GM12878 (cell line): Measurements from ENCODE around the gene PGAM1. TPM values are rescaled to one million over a fixed set of nuclear protein-coding genes. Genes with fewer than 3 reads are reported as not detected.

ENCODE experiments used
- ATAC-seq: fragments of 200-7000 bp; cut with Tn5 transposase; 3 replicates; pipeline ENCODE4 v1.9.1; 2020; ENCODE audit warnings: mild to moderate bottlenecking, moderate library complexity
- BruUV-seq: library from RNA; stranded (reverse); fragments of 400-500 nt; replicated peaks from 2 replicates; lab custom pipeline; 2021; lab: Mats Ljungman, UMichigan
- CTCF ChIA-PET: fragments of 300-600 bp; sonication (Branson Sonifier 250); formaldehyde crosslinking; extraction: SDS; loops from one replicate; lab custom pipeline; 2021; ENCODE audit warnings: inconsistent platforms; lab: Yijun Ruan, JAX
- POLR2A ChIA-PET: fragments of 350-600 bp; formaldehyde crosslinking; extraction: SDS; loops from one replicate; lab custom pipeline; 2021; ENCODE audit warnings: inconsistent platforms; lab: Charles Lee
- RAD21 ChIA-PET: fragments of 300-600 bp; sonication (Branson Sonifier 250); formaldehyde crosslinking; loops from one replicate; lab custom pipeline; 2023; ENCODE audit warnings: antibody characterized with exemption; ENCODE audit not compliant: unreplicated experiment; lab: Charles Lee
- SMC1A ChIA-PET: fragments of 300-600 bp; sonication (Branson Sonifier 250); formaldehyde crosslinking; loops from one replicate; lab custom pipeline; 2023; ENCODE audit not compliant: unreplicated experiment, uncharacterized antibody; lab: Charles Lee
- DNase-seq: peaks from one replicate; pipeline ENCODE4 v3.0.0-alpha.2; 2011; ENCODE audit warnings: low read depth, low spot score
- FAIRE-seq: peaks from 3 replicates; lab custom pipeline; 2011; peaks lifted over from hg19 to GRCh38; lab: Jason Lieb, UNC
- H2AFZ ChIP-seq: 2 replicates; pipeline ENCODE4 v1.6.0; 2011; ENCODE audit warnings: low read depth, low read length, control low read depth; ENCODE audit not compliant: control insufficient read depth
- H3K27ac ChIP-seq: 2 replicates; pipeline ENCODE4 v1.5.1; 2011; ENCODE audit warnings: control low read depth; ENCODE audit not compliant: control insufficient read depth, insufficient read depth
- H3K27me3 ChIP-seq, 2 experiments: replicated peaks in 1 of 2; 2 replicates each; pipeline versions ENCODE4 v1.6.0 to v1.6.1; 2011; ENCODE audit warnings: low read length in 1 of 2; ENCODE audit not compliant: control insufficient read depth in 2 of 2, insufficient read depth in 2 of 2
- H3K36me3 ChIP-seq, 2 experiments: 2 replicates each; pipeline ENCODE4 v1.5.1; 2011; ENCODE audit warnings: low read length in 1 of 2; ENCODE audit not compliant: control insufficient read depth in 2 of 2, insufficient read depth in 2 of 2
- H3K4me1 ChIP-seq: 2 replicates; pipeline ENCODE4 v1.6.1; 2011; ENCODE audit warnings: mild to moderate bottlenecking, low read length, moderate library complexity, mixed read lengths; ENCODE audit not compliant: control insufficient read depth, insufficient read depth
- H3K4me2 ChIP-seq: 2 replicates; pipeline ENCODE4 v1.6.0; 2011; ENCODE audit warnings: control low read depth; ENCODE audit not compliant: control insufficient read depth, insufficient read depth
- H3K4me3 ChIP-seq: fragments of 200-600 bp; sonication (generic); 2 replicates; pipeline ENCODE4 v1.5.1; 2016
- H3K79me2 ChIP-seq: 2 replicates; pipeline ENCODE4 v1.6.0; 2011; ENCODE audit warnings: low read length; ENCODE audit not compliant: control insufficient read depth, insufficient read depth
- H3K9ac ChIP-seq: 2 replicates; pipeline ENCODE4 v1.8.0; 2011; ENCODE audit warnings: low read length, control low read depth, mixed read lengths; ENCODE audit not compliant: control insufficient read depth, insufficient read depth
- H3K9me3 ChIP-seq: replicated peaks from 3 replicates; pipeline ENCODE4 v1.5.1; 2011; ENCODE audit warnings: mild to moderate bottlenecking, low read length; ENCODE audit not compliant: control insufficient read depth, insufficient read depth
- H4K20me1 ChIP-seq: 2 replicates; pipeline ENCODE4 v1.6.0; 2011; ENCODE audit not compliant: control insufficient read depth, insufficient read depth
- CREB1 ChIP-seq: IDR thresholded peaks from 2 replicates; pipeline ENCODE4 v1.6.1; 2012; ENCODE audit warnings: low read depth, mild to moderate bottlenecking, inconsistent platforms
- CREM ChIP-seq: IDR thresholded peaks from 2 replicates; pipeline ENCODE4 v1.6.1; 2014; ENCODE audit warnings: antibody characterized with exemption, low read depth
- GABPA ChIP-seq: IDR thresholded peaks from 2 replicates; pipeline ENCODE4 v1.6.1; 2014; ENCODE audit warnings: antibody characterized with exemption, low read depth, mild to moderate bottlenecking, inconsistent platforms
- MEF2A ChIP-seq: IDR thresholded peaks from 2 replicates; pipeline ENCODE4 v1.6.1; 2011; ENCODE audit warnings: low read depth, mild to moderate bottlenecking, low read length, moderate library complexity; ENCODE audit not compliant: insufficient read depth
- MTA3 ChIP-seq: IDR thresholded peaks from 2 replicates; pipeline ENCODE4 v1.6.1; 2012; ENCODE audit warnings: low read length, inconsistent platforms, borderline replicate concordance
- POLR2AphosphoS2 ChIP-seq: IDR thresholded peaks from 2 replicates; pipeline ENCODE4 v1.6.1; 2011; ENCODE audit warnings: low read depth, mild to moderate bottlenecking, low read length, improper control_type of control experiment, moderate library complexity
- WGBS: methylation state at CpG from one replicate; pipeline ENCODE4 v1.1.6; 2016; ENCODE audit warnings: low lambda C conversion rate; ENCODE audit not compliant: insufficient replicate concordance, insufficient coverage; ENCODE audit errors: missing lambda C conversion rate; 5-methylcytosine and 5-hydroxymethylcytosine counted together
- in situ Hi-C: fragments of 300-500 bp; cut with MboI; formaldehyde crosslinking; loops from 9 replicates; pipeline ENCODE4 v1.14.3; 2018; ENCODE audit warnings: mixed read lengths
- intact Hi-C: fragments of 100-400 bp; cut with micrococcal nuclease; formaldehyde crosslinking; loops from one replicate; pipeline ENCODE4 v1.14.2; 2022; ENCODE audit not compliant: unreplicated experiment
- polyA plus RNA-seq, 11 experiments: library from polyadenylated mRNA; depleted of rRNA in 4 of 11; unstranded in 6 of 11; stranded (reverse) in 5 of 11; fragments of >200 nt; fragmentation: Nextera tagmentation in 4 of 11; fragmentation: Illumina TruSeq in 1 of 11; extraction: Ambion mirVana in 4 of 11; extraction: Trizol in 1 of 11; gene quantifications; 1 replicate in 1 of 11; 2 replicates in 10 of 11; pipeline versions ENCODE4 v1.2.1 to v1.2.3, GENCODE V29; 2011 to 2016; ENCODE audit warnings: inconsistent platforms in 2 of 11, missing spikeins in 2 of 11, low read depth in 1 of 11
- total RNA-seq, 4 experiments: library from RNA; depleted of rRNA in 3 of 4; stranded (reverse); fragments of >200 nt in 3 of 4; fragmentation: Illumina TruSeq in 1 of 4; extraction: Trizol in 1 of 4; gene quantifications; 2 replicates each; pipeline versions ENCODE4 v1.2.1 to v1.2.3, GENCODE V29; 2013 to 2021
- TF ChIP-seq, protein P1 (sequence below): fragments of 150-350 bp; IDR thresholded peaks from 2 replicates; pipeline ENCODE4 v1.6.1; 2016; ENCODE audit warnings: low read depth, low read length

Gene PGAM1
- total and polyA plus RNA-seq, 10 of the 15 experiments (the other 5 are each of a cell fraction or from before 2014, with no cell fraction given) = 115 to 1,362 (median 744) TPM

DNA sequence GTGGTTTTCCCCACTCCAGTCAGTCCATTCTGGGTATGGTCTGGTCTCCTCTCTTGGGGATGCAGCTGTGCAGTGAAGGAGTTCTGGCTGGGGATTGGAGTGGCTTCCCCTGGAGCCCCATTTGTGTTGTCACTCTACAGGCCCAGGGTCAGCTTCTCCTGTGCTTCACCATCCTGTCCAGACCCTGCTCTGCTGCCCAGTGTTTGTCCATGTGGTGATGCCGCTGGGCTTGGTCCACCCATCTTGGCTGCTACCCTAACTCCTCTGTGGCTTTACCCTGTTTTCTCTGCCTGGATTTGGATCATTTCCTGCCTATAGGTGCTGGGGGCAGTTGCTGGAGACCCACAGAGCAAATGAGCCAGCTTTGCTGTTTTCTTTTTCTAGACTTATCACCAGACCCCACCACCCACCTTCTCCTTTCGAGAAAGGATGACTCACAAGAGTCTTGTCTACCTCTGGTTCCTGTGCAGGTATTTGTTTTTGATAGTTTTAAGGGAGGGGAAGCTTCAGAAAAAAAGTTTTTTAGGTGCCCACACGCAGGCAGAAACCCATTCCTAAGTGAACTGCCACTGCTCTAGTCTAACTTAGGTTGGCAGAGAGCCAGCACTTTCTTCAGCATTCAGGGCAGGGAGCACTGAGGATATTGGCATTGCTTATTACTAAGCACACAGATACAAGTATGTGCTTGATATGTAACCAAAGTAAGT lies 28.5 kb downstream of the PGAM1 start:
- 64% methylated on average over 3 of the region's 3 CpGs for WGBS
- Histone ChIP-seq H2AFZ (no peak overlapping the region), H3K4me2 (no peak overlapping the region), H3K9ac (no peak overlapping the region), H3K36me3 (peaks cover 11 to 26% of the 10 kb centered on the region in 2 experiments), H4K20me1 (no peaks in the 10 kb centered on the region), H3K9me3 (no peaks in the 10 kb centered on the region), H3K4me3 (no peak overlapping the region), H3K4me1 (no peaks in the 10 kb centered on the region), H3K79me2 (no peaks in the 10 kb centered on the region; the same call in 1 of the 2 replicates), H3K27ac (no peak overlapping the region), H3K27me3 (no peaks in the 10 kb centered on the region)
- ChIA-PET POLR2A (no interaction called here), RAD21 (no interaction called here), CTCF (interaction anchor here (0.9 to 2.0 kb wide), 2 partner anchors 11 to 21 kb away, joined by 4 to 6 read pairs; no protein-coding TSS in a partner anchor), SMC1A (no interaction called here)
- BruUV-seq = no TSS peak
- ATAC-seq (no peak; the same call in 2 of the 3 replicates), DNase-seq (no peak), FAIRE-seq (no peak)
- in situ Hi-C loops = no loop called here
- intact Hi-C loops = no loop called here
- TF ChIP-seq CREB1 (no peak), MEF2A (no peak), GABPA (no peak), CREM (no peak), POLR2AphosphoS2 (0 out of 2 replicates have a peak, but pooled peaks have one; percentile 0), MTA3 (0 out of 2 replicates have a peak, but pooled peaks have one; percentile 33)
- TF ChIP-seq, protein P1, sequence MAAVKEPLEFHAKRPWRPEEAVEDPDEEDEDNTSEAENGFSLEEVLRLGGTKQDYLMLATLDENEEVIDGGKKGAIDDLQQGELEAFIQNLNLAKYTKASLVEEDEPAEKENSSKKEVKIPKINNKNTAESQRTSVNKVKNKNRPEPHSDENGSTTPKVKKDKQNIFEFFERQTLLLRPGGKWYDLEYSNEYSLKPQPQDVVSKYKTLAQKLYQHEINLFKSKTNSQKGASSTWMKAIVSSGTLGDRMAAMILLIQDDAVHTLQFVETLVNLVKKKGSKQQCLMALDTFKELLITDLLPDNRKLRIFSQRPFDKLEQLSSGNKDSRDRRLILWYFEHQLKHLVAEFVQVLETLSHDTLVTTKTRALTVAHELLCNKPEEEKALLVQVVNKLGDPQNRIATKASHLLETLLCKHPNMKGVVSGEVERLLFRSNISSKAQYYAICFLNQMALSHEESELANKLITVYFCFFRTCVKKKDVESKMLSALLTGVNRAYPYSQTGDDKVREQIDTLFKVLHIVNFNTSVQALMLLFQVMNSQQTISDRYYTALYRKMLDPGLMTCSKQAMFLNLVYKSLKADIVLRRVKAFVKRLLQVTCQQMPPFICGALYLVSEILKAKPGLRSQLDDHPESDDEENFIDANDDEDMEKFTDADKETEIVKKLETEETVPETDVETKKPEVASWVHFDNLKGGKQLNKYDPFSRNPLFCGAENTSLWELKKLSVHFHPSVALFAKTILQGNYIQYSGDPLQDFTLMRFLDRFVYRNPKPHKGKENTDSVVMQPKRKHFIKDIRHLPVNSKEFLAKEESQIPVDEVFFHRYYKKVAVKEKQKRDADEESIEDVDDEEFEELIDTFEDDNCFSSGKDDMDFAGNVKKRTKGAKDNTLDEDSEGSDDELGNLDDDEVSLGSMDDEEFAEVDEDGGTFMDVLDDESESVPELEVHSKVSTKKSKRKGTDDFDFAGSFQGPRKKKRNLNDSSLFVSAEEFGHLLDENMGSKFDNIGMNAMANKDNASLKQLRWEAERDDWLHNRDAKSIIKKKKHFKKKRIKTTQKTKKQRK = no peak
